Lower leg skin (tissue), 3 donors: Measurements from ENCODE around the gene TMPRSS13.

ENCODE experiments used
- CTCF ChIP-seq, 3 donors: fragments of 450-650 bp; IDR thresholded peaks; one replicate each; pipeline ENCODE4 v1.5.1; 2016; ENCODE audit warnings: antibody characterized with exemption in 3 of 3, mild to moderate bottlenecking in 3 of 3, moderate library complexity in 2 of 3
- POLR2A ChIP-seq, 2 donors: fragments of 450-650 bp; IDR thresholded peaks; one replicate each; pipeline ENCODE4 v1.6.1; 2016 to 2017; ENCODE audit warnings: antibody characterized with exemption in 2 of 2, mild to moderate bottlenecking in 1 of 2, moderate library complexity in 1 of 2

- TF ChIP-seq CTCF (IDR thresholded peaks at IDR 0.05) = no peak
- no peak for TF ChIP-seq POLR2A (IDR thresholded peaks at IDR 0.05)
Measured at GRCh38 chr11:117924631-117925170, 4.5 kb downstream of the TMPRSS13 start.
